Karpas-422 (cell line): ENCODE results near the gene HAUS8. TPM values are rescaled to one million over a fixed set of nuclear protein-coding genes. Genes with fewer than 3 reads are reported as not detected.
"Not testable (repeated sequence)": the region's sequence is repeated elsewhere in the genome, so short reads cannot be mapped to it uniquely, and the experiment has no call there.

Experiments used
- DNase-seq: peaks from one replicate; pipeline ENCODE4 v3.0.0-alpha.2; 2015
- H2AFZ ChIP-seq: fragments of 200-600 bp; sonication (generic); 2 replicates; pipeline ENCODE4 v1.6.1; 2014; ENCODE audit warnings: antibody characterized with exemption, low read length, mixed read lengths
- H3K27ac ChIP-seq: fragments of 200-600 bp; sonication (generic); 2 replicates; pipeline ENCODE4 v1.5.1; 2014; ENCODE audit warnings: mild to moderate bottlenecking, low read length, moderate library complexity
- H3K27me3 ChIP-seq: fragments of 200-600 bp; sonication (generic); 2 replicates; pipeline ENCODE4 v1.6.1; 2014; ENCODE audit warnings: low read length, mixed read lengths
- H3K36me3 ChIP-seq: fragments of 200-600 bp; sonication (generic); 2 replicates; pipeline ENCODE4 v1.6.1; 2014; ENCODE audit warnings: low read length, mixed read lengths; ENCODE audit not compliant: insufficient read depth
- H3K4me1 ChIP-seq: fragments of 200-600 bp; sonication (generic); 2 replicates; pipeline ENCODE4 v1.6.1; 2014; ENCODE audit warnings: mild to moderate bottlenecking, low read length, mixed read lengths
- H3K4me2 ChIP-seq: fragments of 200-600 bp; sonication (generic); 2 replicates; pipeline ENCODE4 v1.6.1; 2014; ENCODE audit warnings: low read length, low read depth, mild to moderate bottlenecking; ENCODE audit not compliant: poor library complexity, severe bottlenecking
- H3K4me3 ChIP-seq: fragments of 200-600 bp; sonication (generic); 2 replicates; pipeline ENCODE4 v1.5.1; 2014; ENCODE audit warnings: mild to moderate bottlenecking, antibody characterized with exemption, low read length, mixed read lengths
- H3K79me2 ChIP-seq: fragments of 200-600 bp; sonication (generic); 2 replicates; pipeline ENCODE4 v1.6.1; 2014; ENCODE audit warnings: mild to moderate bottlenecking, low read length, mixed read lengths
- H3K9ac ChIP-seq: fragments of 200-600 bp; sonication (generic); 2 replicates; pipeline ENCODE4 v1.6.0; 2014; ENCODE audit warnings: low read length
- H3K9me2 ChIP-seq: fragments of 200-600 bp; sonication (generic), shearing (Covaris generic); replicated peaks from 2 replicates; pipeline ENCODE4 v1.6.0; 2014; ENCODE audit warnings: mild to moderate bottlenecking, low read length, moderate library complexity; ENCODE audit not compliant: insufficient read depth
- H3K9me3 ChIP-seq: fragments of 300-700, 200-600 bp; sonication (generic); 2 replicates; pipeline ENCODE4 v1.6.1; 2014; ENCODE audit warnings: low read length, mixed read lengths
- H4K20me1 ChIP-seq: fragments of 200-600 bp; sonication (generic); 2 replicates; pipeline ENCODE4 v1.6.1; 2014; ENCODE audit warnings: mild to moderate bottlenecking, antibody characterized with exemption, low read length, low read depth; ENCODE audit not compliant: insufficient read depth
- total RNA-seq: library from RNA; depleted of rRNA; stranded (reverse); fragments of >200 nt; shearing (Covaris generic); gene quantifications from 2 replicates; pipeline ENCODE4 v1.2.3, GENCODE V29; 2014; ENCODE audit warnings: low replicate concordance

Gene HAUS8
- total RNA-seq, 1 experiment from 2014 or later = 17.6 TPM

DNA sequence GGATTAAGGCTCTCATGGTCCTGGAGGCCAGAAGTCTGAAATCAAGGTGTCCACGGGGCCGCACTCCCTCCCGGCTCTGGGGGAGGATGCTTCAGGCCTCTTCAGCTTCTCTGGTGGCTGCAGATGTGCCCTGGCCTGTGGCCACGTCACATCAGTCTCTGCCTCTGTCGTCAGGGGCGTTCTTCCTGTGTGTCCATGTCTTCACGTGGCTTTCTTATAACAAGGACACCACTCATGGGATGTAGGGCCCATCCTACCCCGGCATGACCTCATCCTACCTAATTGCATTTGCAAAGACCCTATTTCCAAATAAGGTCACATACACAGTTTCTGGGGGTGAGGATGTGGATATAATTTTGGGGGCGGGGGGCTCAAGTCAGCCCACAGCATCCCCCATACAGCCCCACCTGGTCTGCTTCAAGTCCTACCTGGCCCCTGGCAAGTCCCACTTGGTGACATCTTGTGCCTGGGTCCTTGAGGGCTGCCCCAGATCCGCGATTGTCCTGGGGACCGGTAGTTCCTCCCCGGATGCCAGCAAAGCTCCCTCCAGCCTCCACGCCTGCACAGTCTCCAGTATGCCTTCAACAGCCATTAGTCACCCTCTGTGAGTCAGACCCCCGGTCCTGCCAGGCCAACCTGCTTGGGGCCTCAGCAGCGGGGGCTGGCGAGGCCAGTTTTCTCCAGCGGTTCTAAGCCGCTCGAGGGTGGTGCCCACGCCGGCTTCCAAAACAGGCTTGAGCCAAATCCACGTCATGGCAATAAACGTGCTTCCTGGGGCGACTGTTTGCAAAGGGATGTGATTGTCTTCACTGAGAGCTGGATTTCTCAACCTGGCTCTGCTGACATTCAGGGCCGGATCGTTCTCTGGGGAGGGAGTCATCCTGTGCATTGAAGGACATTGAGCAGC is 32.5 kb upstream of the HAUS8 start:
- peaks cover 71% of the 10 kb centered on the region for H3K79me2 ChIP-seq
- peak overlapping the region; percentile 62 for H3K4me2 ChIP-seq
- H4K20me1 ChIP-seq = no peaks in the 10 kb centered on the region
- H3K27ac ChIP-seq = peak overlapping the region; percentile 96
- H3K9ac ChIP-seq = peak overlapping the region; percentile 69
- H2AFZ ChIP-seq = no peak overlapping the region
- H3K9me2 ChIP-seq = no peaks in the 10 kb centered on the region
- peaks cover 10% of the 10 kb centered on the region; the same call in 1 of the 2 replicates for H3K36me3 ChIP-seq
- DNase-seq = peak; percentile 87
- peaks cover 81% of the 10 kb centered on the region for H3K4me1 ChIP-seq
- H3K4me3 ChIP-seq = peak overlapping the region; percentile 55
- no peaks in the 10 kb centered on the region for H3K9me3 ChIP-seq
- no peaks in the 10 kb centered on the region for H3K27me3 ChIP-seq

DNA sequence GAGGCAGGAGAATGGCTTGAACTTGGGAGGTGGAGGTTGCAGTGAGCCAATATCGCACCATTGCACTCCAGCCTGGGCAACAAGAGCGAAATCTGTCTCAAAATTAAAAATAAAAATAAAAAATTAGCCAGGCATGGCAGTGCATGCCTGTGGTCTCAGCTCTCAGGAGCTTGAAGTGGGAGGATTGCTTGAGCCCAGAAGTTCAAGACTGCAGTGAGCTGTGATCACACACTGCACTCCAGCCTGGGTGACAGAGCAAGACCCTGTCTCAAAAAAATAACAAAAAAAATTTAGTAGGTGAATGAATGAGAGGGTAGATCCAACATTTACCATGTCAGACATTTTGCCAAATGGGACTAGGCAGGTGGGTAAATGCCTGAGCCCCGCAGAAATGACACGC is 31.7 kb upstream of the HAUS8 start:
- H4K20me1 ChIP-seq, H3K9me2 ChIP-seq, H3K9me3 ChIP-seq, H3K36me3 ChIP-seq, H2AFZ ChIP-seq, H3K27me3 ChIP-seq: not testable (repeated sequence)
- peak overlapping the region; percentile 62 for H3K4me2 ChIP-seq
- H3K9ac ChIP-seq = peak overlapping the region; percentile 69
- peaks cover 70% of the 10 kb centered on the region for H3K79me2 ChIP-seq
- H3K27ac ChIP-seq = peak overlapping the region; percentile 96
- peaks cover 81% of the 10 kb centered on the region for H3K4me1 ChIP-seq
- H3K4me3 ChIP-seq = peak overlapping the region; percentile 55
- peak; percentile 57 for DNase-seq

DNA sequence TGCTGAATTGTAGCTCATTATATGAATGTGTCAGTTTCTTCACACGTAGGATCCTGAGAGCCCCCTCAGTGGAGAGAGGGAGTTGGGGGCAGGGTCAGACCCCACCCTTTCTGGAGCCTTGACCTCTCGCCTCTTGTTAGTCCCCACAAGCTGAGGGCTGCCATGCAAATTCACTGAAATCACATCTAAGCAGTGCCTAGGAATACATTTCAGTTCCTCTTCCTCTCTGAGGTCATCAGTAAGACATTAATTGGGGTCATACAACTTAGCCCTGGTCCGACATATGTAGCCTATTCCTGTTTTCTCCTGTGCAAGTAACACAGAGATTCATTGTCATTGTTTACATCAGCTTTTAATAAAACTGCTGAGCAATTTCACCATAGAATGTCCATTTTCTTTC is 30.3 kb upstream of the HAUS8 start:
- peak overlapping the region; percentile 96 for H3K27ac ChIP-seq
- no peaks in the 10 kb centered on the region for H3K9me3 ChIP-seq
- peak; percentile 68 for DNase-seq
- H3K4me3 ChIP-seq = peak overlapping the region; percentile 43; the same call in 1 of the 2 replicates
- peak overlapping the region; percentile 62 for H3K4me2 ChIP-seq
- H4K20me1 ChIP-seq = no peaks in the 10 kb centered on the region
- peaks cover 1% of the 10 kb centered on the region for H3K36me3 ChIP-seq
- no peaks in the 10 kb centered on the region for H3K9me2 ChIP-seq
- peaks cover 76% of the 10 kb centered on the region for H3K4me1 ChIP-seq
- H2AFZ ChIP-seq = no peak overlapping the region
- H3K79me2 ChIP-seq = peaks cover 70% of the 10 kb centered on the region
- no peaks in the 10 kb centered on the region for H3K27me3 ChIP-seq
- peak overlapping the region; percentile 54 for H3K9ac ChIP-seq

DNA sequence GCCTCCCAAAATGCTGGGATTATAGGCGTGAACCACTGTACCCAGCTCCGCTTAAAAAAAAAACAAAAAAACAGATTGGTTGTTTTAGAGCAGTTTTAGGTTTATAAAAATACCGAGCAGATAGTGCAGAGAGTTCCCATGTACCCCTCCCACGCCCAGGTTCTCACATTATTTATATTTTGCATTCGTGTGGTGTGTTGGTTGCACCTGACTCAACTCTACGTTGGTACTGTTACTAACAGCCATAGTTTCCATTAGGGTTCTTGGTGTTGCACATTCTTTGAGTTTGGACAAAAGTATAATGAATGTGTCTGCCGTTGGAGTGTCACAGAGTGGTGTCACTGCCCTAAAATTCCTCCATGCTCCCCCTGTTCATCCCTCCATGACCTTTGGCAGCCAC is 29.4 kb upstream of the HAUS8 start:
- no peak for DNase-seq
- no peak overlapping the region for H2AFZ ChIP-seq
- H3K9me2 ChIP-seq = no peaks in the 10 kb centered on the region
- H3K9me3 ChIP-seq = no peaks in the 10 kb centered on the region
- H3K4me3 ChIP-seq = peak overlapping the region; percentile 43; the same call in 1 of the 2 replicates
- H3K36me3 ChIP-seq = peaks cover 3% of the 10 kb centered on the region; the same call in 1 of the 2 replicates
- H3K9ac ChIP-seq = peak overlapping the region; percentile 54
- H4K20me1 ChIP-seq = no peaks in the 10 kb centered on the region
- peaks cover 68% of the 10 kb centered on the region for H3K79me2 ChIP-seq
- peak overlapping the region; percentile 62 for H3K4me2 ChIP-seq
- no peaks in the 10 kb centered on the region for H3K27me3 ChIP-seq
- peak overlapping the region; percentile 96 for H3K27ac ChIP-seq
- H3K4me1 ChIP-seq = peaks cover 67% of the 10 kb centered on the region

- Histone ChIP-seq H3K36me3 (peaks cover 8% of the 10 kb centered on the region; the same call in 1 of the 2 replicates), H3K79me2 (peaks cover 73% of the 10 kb centered on the region), H3K9me3 (no peaks in the 10 kb centered on the region), H4K20me1 (no peaks in the 10 kb centered on the region), H3K27ac (peak overlapping the region; percentile 96), H2AFZ (no peak overlapping the region), H3K4me3 (no peak overlapping the region), H3K9me2 (no peaks in the 10 kb centered on the region), H3K9ac (no peak overlapping the region), H3K4me2 (no peak overlapping the region), H3K4me1 (peaks cover 53% of the 10 kb centered on the region), H3K27me3 (no peaks in the 10 kb centered on the region)
- peak; percentile 55 for DNase-seq
Measured at GRCh38 chr19:17103177-17103576, 27.9 kb upstream of the HAUS8 start.

- Histone ChIP-seq H3K9ac (no peak overlapping the region), H3K4me1 (peaks cover 41% of the 10 kb centered on the region), H3K4me3 (no peak overlapping the region), H3K9me2 (no peaks in the 10 kb centered on the region), H2AFZ (no peak overlapping the region), H3K4me2 (no peak overlapping the region), H3K27me3 (no peaks in the 10 kb centered on the region), H4K20me1 (0 out of 2 replicates have a peak, but pooled peaks cover 7% of the 10 kb centered on the region), H3K27ac (no peak overlapping the region), H3K79me2 (peaks cover 85% of the 10 kb centered on the region), H3K9me3 (no peaks in the 10 kb centered on the region), H3K36me3 (peaks cover 8% of the 10 kb centered on the region; the same call in 1 of the 2 replicates)
- DNase-seq = no peak
Measured at GRCh38 chr19:17101686-17102628, 26.7 kb upstream of the HAUS8 start.

GRCh38 chr19:17098326-17098725 is 23.1 kb upstream of the HAUS8 start:
- H3K36me3 ChIP-seq = peaks cover 8% of the 10 kb centered on the region; the same call in 1 of the 2 replicates
- peaks cover 5% of the 10 kb centered on the region for H3K4me1 ChIP-seq
- H3K79me2 ChIP-seq = peaks cover 88% of the 10 kb centered on the region
- no peaks in the 10 kb centered on the region for H3K27me3 ChIP-seq
- no peak overlapping the region for H2AFZ ChIP-seq
- DNase-seq = no peak
- no peak overlapping the region for H3K27ac ChIP-seq
- H3K4me2 ChIP-seq = no peak overlapping the region
- peaks cover 27% of the 10 kb centered on the region for H4K20me1 ChIP-seq
- H3K9me2 ChIP-seq = no peaks in the 10 kb centered on the region
- no peak overlapping the region for H3K9ac ChIP-seq
- no peaks in the 10 kb centered on the region for H3K9me3 ChIP-seq
- H3K4me3 ChIP-seq = no peak overlapping the region
